ENCODE data around the gene LINC01488.

DNA sequence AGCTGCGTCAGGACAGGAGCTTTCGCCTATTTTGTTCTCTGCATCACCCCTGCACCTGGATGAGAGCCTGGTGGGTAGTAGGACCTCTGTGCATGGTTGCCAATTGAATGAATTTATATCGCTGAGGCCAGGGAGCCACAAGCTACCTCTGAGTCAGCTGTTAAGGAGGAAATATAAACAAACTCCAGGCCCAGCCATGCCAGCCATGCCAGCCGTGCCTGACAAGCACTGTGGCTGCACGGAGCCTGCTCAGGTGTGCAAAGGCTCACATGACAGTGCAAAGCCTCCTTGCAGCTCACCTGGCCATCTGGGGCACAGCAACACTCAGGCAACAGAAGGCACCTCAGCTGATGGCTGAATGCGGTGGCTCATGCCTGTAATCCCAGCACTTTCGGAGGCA is 33.7 kb upstream of the LINC01488 start:
- TF ChIP-seq POLR2AphosphoS5 (IDR thresholded peaks at IDR 0.05; ENCODE audit: low read depth, low read length) (no peak), EZH2 (IDR thresholded peaks at IDR 0.05) (no peak), CTCF (IDR thresholded peaks at IDR 0.05 in 2 of 3, conservative IDR thresholded peaks at IDR 0.05 in 1 of 3; ENCODE audit: borderline replicate concordance in 1 of 3, insufficient read depth in 1 of 3, low read depth in 2 of 3, low read length in 2 of 3) (no peak), RAD21 (IDR thresholded peaks at IDR 0.05; ENCODE audit: low read depth) (no peak), YY1 (IDR thresholded peaks at IDR 0.05; ENCODE audit: extremely low read depth, insufficient replicate concordance, low read depth, low read length) (no peak), REST (IDR thresholded peaks at IDR 0.05; ENCODE audit: low read depth) (no peak), SIN3A (IDR thresholded peaks at IDR 0.05; ENCODE audit: low read depth) (no peak)
- TF ChIP-seq, protein P1, sequence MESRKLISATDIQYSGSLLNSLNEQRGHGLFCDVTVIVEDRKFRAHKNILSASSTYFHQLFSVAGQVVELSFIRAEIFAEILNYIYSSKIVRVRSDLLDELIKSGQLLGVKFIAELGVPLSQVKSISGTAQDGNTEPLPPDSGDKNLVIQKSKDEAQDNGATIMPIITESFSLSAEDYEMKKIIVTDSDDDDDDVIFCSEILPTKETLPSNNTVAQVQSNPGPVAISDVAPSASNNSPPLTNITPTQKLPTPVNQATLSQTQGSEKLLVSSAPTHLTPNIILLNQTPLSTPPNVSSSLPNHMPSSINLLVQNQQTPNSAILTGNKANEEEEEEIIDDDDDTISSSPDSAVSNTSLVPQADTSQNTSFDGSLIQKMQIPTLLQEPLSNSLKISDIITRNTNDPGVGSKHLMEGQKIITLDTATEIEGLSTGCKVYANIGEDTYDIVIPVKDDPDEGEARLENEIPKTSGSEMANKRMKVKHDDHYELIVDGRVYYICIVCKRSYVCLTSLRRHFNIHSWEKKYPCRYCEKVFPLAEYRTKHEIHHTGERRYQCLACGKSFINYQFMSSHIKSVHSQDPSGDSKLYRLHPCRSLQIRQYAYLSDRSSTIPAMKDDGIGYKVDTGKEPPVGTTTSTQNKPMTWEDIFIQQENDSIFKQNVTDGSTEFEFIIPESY (IDR thresholded peaks at IDR 0.05; ENCODE audit: extremely low read depth, insufficient replicate concordance, low read length) = no peak
- TF ChIP-seq, protein P2, sequence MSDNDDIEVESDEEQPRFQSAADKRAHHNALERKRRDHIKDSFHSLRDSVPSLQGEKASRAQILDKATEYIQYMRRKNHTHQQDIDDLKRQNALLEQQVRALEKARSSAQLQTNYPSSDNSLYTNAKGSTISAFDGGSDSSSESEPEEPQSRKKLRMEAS (IDR thresholded peaks at IDR 0.05) = no peak
